Astrocyte (in vitro differentiated cells and primary cell): ENCODE data around the gene NDUFB2.

Source experiments
- CTCF ChIP-seq: IDR thresholded peaks from 2 replicates; pipeline ENCODE4 v1.5.1; 2011; ENCODE audit warnings: low read depth, mild to moderate bottlenecking, inconsistent platforms, low read length, moderate library complexity; ENCODE audit not compliant: insufficient read depth
- EZH2 ChIP-seq: IDR thresholded peaks from 2 replicates; pipeline ENCODE4 v1.6.1; 2012; ENCODE audit warnings: mild to moderate bottlenecking, low read length, inconsistent platforms; ENCODE audit not compliant: insufficient read depth

- no peak for TF ChIP-seq CTCF
- TF ChIP-seq EZH2, result no peak
These were observed 7.7 kb downstream of the NDUFB2 start for GRCh38 chr7:140704205-140704604.
